GM12872 (cell line): ENCODE results near the gene CXorf66.

Experiments
- TF ChIP-seq, protein P1 (sequence below): IDR thresholded peaks from 3 replicates; pipeline ENCODE4 v1.5.1; 2011; ENCODE audit warnings: low read depth, mild to moderate bottlenecking, low read length, moderate library complexity; ENCODE audit not compliant: insufficient read depth

Gene CXorf66

DNA sequence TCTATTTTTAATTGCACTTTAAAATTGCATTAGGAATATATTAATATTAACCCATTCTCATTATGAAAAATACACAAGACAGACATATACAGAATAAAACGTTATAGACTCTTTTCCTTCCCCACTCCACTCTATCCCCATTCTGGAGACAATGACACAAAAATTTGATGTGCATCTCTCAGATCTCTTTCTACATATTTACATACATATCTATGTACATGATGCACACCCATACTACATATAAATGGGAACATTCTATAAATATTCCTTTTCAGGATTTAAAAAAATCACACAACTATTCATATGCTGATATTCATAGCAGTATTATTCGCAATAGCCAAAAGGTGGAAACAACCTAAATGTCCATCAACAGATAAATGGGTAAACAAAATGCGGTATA, 2.4 kb upstream of the CXorf66 start:
- TF ChIP-seq, protein P1, sequence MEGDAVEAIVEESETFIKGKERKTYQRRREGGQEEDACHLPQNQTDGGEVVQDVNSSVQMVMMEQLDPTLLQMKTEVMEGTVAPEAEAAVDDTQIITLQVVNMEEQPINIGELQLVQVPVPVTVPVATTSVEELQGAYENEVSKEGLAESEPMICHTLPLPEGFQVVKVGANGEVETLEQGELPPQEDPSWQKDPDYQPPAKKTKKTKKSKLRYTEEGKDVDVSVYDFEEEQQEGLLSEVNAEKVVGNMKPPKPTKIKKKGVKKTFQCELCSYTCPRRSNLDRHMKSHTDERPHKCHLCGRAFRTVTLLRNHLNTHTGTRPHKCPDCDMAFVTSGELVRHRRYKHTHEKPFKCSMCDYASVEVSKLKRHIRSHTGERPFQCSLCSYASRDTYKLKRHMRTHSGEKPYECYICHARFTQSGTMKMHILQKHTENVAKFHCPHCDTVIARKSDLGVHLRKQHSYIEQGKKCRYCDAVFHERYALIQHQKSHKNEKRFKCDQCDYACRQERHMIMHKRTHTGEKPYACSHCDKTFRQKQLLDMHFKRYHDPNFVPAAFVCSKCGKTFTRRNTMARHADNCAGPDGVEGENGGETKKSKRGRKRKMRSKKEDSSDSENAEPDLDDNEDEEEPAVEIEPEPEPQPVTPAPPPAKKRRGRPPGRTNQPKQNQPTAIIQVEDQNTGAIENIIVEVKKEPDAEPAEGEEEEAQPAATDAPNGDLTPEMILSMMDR, result no peak

DNA sequence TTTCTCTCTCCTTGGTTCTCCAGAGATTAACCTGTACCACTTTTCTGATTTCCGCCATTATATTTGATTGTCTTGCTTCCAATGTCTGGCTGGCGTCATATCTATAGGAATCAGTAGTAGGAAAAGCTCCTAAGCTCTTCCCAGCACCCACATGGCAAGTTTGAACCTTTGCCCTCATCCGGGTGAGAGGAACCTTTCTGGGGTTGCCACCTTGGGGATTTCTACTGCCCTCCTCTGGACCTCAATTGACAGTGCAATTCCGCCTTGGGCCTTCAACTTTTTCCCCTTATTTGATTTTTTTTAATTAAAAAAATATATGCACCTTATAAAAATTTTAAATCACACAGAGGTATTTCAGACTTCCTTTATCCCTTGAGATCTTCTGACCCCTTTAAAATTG, 2.0 kb upstream of the CXorf66 start:
- TF ChIP-seq, protein P1, result peak; percentile 48

DNA sequence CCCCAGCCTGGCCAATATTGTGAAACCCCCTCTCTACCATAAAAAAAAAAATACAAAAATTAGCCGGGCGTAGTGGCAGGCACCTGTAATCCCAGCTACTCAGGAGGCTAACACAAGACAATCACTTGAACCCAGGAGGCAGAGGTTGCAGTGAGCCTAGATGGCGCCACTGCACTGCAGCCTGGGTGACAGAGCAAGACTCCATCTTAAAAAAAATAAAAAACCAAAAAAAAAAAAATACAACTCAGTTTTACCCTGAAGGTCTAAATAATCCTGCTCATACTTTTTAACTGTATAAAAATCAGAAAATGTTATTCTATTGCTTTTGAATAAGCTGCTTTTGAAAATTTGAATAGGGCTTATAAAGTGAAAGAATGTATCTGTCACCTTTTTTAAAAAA, 838 bp upstream of the CXorf66 start:
- TF ChIP-seq, protein P1, result peak; percentile 23; the same call in 1 of the 3 replicates

DNA sequence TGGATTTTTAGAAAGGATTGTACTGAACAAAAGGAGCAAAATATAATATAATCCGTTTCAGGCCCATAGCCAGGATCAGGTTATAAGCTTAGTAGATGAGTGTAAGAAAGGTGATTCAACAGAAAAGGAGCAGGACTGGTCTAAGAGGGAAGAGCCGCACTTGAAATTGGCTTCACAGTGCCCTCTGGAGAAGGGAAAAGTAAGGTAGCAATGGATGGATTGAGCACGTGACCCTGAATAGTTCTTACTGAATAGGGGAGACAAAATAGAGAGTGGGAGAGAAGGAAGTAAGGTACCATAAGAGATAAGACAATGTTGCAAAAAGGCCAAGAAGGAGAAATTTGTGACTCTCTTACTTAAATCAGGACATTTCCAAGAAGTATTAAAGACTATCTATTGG, 15.6 kb downstream of the CXorf66 start:
- TF ChIP-seq, protein P1, result no peak

DNA sequence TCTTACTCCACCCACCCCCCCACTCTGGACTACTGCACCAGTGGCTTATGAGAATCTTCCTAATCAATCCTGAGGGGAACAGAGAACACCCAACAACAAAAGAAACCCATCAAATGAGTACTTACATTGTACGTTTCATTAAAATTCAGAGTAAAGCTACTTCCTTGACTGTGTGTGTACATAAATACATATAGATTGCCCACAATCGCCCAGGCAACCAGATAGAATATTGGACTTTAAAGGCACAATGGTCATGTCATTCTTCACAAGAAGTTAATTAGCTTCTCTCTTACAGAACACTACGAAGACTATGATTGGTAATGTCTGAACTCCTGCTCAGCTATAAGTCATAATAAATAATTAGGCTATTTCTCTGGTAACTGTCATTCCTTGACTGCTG, 20.2 kb downstream of the CXorf66 start:
- TF ChIP-seq, protein P1, result no peak

DNA sequence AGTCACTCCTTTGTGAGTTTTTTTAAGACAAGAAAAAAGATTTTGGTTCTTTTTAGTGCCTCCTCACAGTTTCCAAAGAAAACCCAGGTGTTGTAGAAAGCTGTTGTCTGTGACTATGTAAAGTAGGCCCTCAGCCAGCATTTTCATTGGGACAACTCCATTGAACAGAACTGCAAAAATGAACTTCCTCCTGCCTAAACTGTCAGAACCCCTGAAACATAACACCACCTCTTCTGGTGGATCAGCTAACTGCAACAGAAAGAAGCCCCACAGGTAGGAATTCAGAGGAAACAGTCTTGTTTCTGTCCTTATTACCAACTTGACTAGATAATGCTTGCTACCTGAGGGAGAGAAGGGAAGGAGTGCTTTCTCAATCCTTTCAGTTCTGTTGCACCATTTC, 29.1 kb downstream of the CXorf66 start:
- TF ChIP-seq, protein P1, result peak; percentile 28; the same call in 1 of the 3 replicates

DNA sequence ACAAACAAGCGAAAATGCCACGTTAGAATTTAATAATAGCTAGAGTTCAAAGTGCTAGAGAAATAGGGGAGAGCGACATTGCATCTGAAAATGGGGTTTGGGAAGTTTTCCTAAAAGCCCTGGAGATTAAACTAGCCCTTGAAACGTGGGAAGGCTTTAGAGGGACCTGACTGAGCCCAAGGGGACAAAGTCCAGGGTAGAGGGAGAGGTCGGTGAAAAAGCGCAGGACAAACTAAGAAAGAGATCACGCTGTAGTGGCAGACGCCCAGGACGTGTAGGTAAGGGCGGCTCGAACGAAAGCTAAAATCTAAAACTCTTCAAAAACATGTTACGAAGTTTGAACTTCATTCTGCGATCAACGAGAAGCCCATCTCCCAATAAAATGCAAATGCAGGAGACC, 31.4 kb downstream of the CXorf66 start:
- TF ChIP-seq, protein P1, result no peak
